ENCODE measurements around the gene EPPIN. TPM values are rescaled to one million over a fixed set of nuclear protein-coding genes. Genes with fewer than 3 reads are reported as not detected.

Gene EPPIN
- polyA plus RNA-seq, 1 of the 3 experiments (the other 2 are of a cell fraction) = not detected

DNA sequence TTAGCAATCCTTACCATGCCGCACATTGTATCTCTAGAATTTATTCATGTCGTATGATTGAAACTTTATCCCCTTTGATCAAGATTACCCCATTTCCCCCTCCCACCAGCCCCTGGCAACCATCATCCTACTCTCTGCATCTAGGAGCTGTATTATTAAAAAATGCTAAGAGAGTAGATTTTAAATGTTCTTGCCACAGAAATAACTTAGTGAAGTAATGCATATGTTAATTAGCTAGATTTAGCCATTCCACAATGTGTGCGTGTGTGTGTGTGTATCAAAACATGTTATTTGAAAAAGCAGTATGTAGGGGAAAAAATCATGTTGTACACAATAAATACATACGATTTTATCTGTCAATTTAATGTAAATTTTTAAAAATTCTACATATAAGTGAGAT lies 19.9 kb downstream of the EPPIN start:
- no peak overlapping the region for H3K9ac ChIP-seq
- no peaks in the 10 kb centered on the region; the same call in 1 of the 2 replicates for H3K27me3 ChIP-seq (ENCODE audit: insufficient read depth)
- CTCF ChIA-PET = no interaction called here
- 49% methylated on average over 4 of the region's 4 CpGs for WGBS (ENCODE audit: low lambda C conversion rate)
- H3K4me2 ChIP-seq = no peak overlapping the region
- TF ChIP-seq MEF2A (IDR thresholded peaks at IDR 0.05; ENCODE audit: borderline replicate concordance, low read depth) = no peak
- TF ChIP-seq, protein P1, sequence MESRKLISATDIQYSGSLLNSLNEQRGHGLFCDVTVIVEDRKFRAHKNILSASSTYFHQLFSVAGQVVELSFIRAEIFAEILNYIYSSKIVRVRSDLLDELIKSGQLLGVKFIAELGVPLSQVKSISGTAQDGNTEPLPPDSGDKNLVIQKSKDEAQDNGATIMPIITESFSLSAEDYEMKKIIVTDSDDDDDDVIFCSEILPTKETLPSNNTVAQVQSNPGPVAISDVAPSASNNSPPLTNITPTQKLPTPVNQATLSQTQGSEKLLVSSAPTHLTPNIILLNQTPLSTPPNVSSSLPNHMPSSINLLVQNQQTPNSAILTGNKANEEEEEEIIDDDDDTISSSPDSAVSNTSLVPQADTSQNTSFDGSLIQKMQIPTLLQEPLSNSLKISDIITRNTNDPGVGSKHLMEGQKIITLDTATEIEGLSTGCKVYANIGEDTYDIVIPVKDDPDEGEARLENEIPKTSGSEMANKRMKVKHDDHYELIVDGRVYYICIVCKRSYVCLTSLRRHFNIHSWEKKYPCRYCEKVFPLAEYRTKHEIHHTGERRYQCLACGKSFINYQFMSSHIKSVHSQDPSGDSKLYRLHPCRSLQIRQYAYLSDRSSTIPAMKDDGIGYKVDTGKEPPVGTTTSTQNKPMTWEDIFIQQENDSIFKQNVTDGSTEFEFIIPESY (IDR thresholded peaks at IDR 0.05; ENCODE audit: borderline replicate concordance, low read depth) = no peak
- TF ChIP-seq NRF1 (IDR thresholded peaks at IDR 0.05; ENCODE audit: low read depth, low read length) = no peak
- no peak for TF ChIP-seq ELF1 (IDR thresholded peaks at IDR 0.05)
- no peak for TF ChIP-seq POLR2AphosphoS5 (IDR thresholded peaks at IDR 0.05; ENCODE audit: low read depth, low read length)
- no peak for TF ChIP-seq GABPA (IDR thresholded peaks at IDR 0.05; ENCODE audit: low read depth)
- no peak for TF ChIP-seq CHD2 (IDR thresholded peaks at IDR 0.05; ENCODE audit: low read length, partially characterized antibody)
- no peak for TF ChIP-seq NFIC (IDR thresholded peaks at IDR 0.05; ENCODE audit: borderline replicate concordance)
- TF ChIP-seq SIN3A (IDR thresholded peaks at IDR 0.05; ENCODE audit: borderline replicate concordance, low read depth, low read length) = no peak
- TF ChIP-seq, protein P2, sequence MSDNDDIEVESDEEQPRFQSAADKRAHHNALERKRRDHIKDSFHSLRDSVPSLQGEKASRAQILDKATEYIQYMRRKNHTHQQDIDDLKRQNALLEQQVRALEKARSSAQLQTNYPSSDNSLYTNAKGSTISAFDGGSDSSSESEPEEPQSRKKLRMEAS (IDR thresholded peaks at IDR 0.05; ENCODE audit: low read depth) = no peak
- no peak overlapping the region for H3K27ac ChIP-seq (ENCODE audit: low read depth in 2 of 2, low read length in 1 of 2)
- H3F3A ChIP-seq (replicated peaks; ENCODE audit: insufficient read depth) = no peaks in the 10 kb centered on the region
- no peaks in the 10 kb centered on the region for H3K9me3 ChIP-seq
- H3K9me2 ChIP-seq = no peaks in the 10 kb centered on the region
- no peak overlapping the region for H2AFZ ChIP-seq (ENCODE audit: low read depth)
- no peaks in the 10 kb centered on the region for H4K20me1 ChIP-seq (ENCODE audit: insufficient read depth)
- no peak overlapping the region for H3K4me3 ChIP-seq (ENCODE audit: low read depth in 2 of 2, low read length in 1 of 2)
- no peak for DNase-seq
- H3K36me3 ChIP-seq (replicated peaks in 1 of 2; ENCODE audit: control insufficient read depth in 1 of 2, insufficient read depth in 2 of 2, low read length in 1 of 2) = no peaks in the 10 kb centered on the region
- no peaks in the 10 kb centered on the region for H3K79me2 ChIP-seq (ENCODE audit: insufficient read depth)
- POLR2A ChIA-PET = no interaction called here
- H3K4me1 ChIP-seq (ENCODE audit: control insufficient read depth in 1 of 2, insufficient read depth in 2 of 2, low read depth in 1 of 2, low read length in 1 of 2) = no peaks in the 10 kb centered on the region

DNA sequence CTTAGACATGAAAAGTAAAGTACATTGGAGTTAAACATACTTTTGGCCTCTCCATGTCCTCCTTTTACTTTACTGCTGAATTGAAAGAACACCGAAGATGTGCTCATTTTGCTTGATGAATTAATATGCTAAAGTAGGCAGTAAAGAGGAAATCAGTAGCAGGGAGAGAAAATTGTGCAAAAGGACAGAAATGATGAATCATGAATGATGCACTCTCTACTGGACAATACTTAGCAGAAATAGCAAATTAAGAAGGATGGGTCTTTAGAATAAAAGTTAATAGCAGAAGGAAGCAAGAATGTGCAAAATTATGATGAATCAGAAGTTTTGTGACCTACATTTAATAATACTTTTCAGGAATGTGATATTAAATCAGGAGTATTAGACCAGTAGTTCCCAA lies 23.4 kb downstream of the EPPIN start:
- TF ChIP-seq POLR2AphosphoS5 (IDR thresholded peaks at IDR 0.05; ENCODE audit: low read depth, low read length) (no peak), CHD2 (IDR thresholded peaks at IDR 0.05; ENCODE audit: low read length, partially characterized antibody) (no peak), FOXM1 (IDR thresholded peaks at IDR 0.05; ENCODE audit: low read depth) (no peak), FOSL2 (IDR thresholded peaks at IDR 0.05; ENCODE audit: borderline replicate concordance, low read depth) (no peak), GATA2 (CRISPR knock-in tag; IDR thresholded peaks at IDR 0.05) (no peak), GABPA (IDR thresholded peaks at IDR 0.05; ENCODE audit: low read depth) (no peak), RCOR1 (IDR thresholded peaks at IDR 0.05; ENCODE audit: low read length) (no peak), NRF1 (IDR thresholded peaks at IDR 0.05; ENCODE audit: low read depth, low read length) (no peak), RFX5 (IDR thresholded peaks at IDR 0.05; ENCODE audit: low read length) (no peak)
- TF ChIP-seq, protein P3, sequence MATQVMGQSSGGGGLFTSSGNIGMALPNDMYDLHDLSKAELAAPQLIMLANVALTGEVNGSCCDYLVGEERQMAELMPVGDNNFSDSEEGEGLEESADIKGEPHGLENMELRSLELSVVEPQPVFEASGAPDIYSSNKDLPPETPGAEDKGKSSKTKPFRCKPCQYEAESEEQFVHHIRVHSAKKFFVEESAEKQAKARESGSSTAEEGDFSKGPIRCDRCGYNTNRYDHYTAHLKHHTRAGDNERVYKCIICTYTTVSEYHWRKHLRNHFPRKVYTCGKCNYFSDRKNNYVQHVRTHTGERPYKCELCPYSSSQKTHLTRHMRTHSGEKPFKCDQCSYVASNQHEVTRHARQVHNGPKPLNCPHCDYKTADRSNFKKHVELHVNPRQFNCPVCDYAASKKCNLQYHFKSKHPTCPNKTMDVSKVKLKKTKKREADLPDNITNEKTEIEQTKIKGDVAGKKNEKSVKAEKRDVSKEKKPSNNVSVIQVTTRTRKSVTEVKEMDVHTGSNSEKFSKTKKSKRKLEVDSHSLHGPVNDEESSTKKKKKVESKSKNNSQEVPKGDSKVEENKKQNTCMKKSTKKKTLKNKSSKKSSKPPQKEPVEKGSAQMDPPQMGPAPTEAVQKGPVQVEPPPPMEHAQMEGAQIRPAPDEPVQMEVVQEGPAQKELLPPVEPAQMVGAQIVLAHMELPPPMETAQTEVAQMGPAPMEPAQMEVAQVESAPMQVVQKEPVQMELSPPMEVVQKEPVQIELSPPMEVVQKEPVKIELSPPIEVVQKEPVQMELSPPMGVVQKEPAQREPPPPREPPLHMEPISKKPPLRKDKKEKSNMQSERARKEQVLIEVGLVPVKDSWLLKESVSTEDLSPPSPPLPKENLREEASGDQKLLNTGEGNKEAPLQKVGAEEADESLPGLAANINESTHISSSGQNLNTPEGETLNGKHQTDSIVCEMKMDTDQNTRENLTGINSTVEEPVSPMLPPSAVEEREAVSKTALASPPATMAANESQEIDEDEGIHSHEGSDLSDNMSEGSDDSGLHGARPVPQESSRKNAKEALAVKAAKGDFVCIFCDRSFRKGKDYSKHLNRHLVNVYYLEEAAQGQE (IDR thresholded peaks at IDR 0.05; ENCODE audit: low read depth, low read length) = no peak
- TF ChIP-seq, protein P1 (IDR thresholded peaks at IDR 0.05; ENCODE audit: borderline replicate concordance, low read depth) = no peak
- Histone ChIP-seq H3K79me2 (ENCODE audit: insufficient read depth) (no peaks in the 10 kb centered on the region), H2AFZ (ENCODE audit: low read depth) (no peak overlapping the region), H3K27ac (ENCODE audit: low read depth in 2 of 2, low read length in 1 of 2) (no peak overlapping the region), H3K9me3 (no peaks in the 10 kb centered on the region), H3K4me3 (ENCODE audit: low read depth in 2 of 2, low read length in 1 of 2) (no peak overlapping the region), H3K36me3 (replicated peaks in 1 of 2; ENCODE audit: control insufficient read depth in 1 of 2, insufficient read depth in 2 of 2, low read length in 1 of 2) (no peaks in the 10 kb centered on the region), H3K4me2 (no peak overlapping the region), H3F3A (replicated peaks; ENCODE audit: insufficient read depth) (no peaks in the 10 kb centered on the region), H4K20me1 (ENCODE audit: insufficient read depth) (no peaks in the 10 kb centered on the region), H3K9ac (no peak overlapping the region), H3K27me3 (ENCODE audit: insufficient read depth) (no peaks in the 10 kb centered on the region; the same call in 1 of the 2 replicates), H3K4me1 (ENCODE audit: control insufficient read depth in 1 of 2, insufficient read depth in 2 of 2, low read depth in 1 of 2, low read length in 1 of 2) (no peaks in the 10 kb centered on the region), H3K9me2 (no peaks in the 10 kb centered on the region)
- no peak for DNase-seq
- POLR2A ChIA-PET = no interaction called here
- WGBS (ENCODE audit: low lambda C conversion rate) = 2% methylated on average over 1 of the region's 1 CpG
- CTCF ChIA-PET = no interaction called here
